ENCODE measurements around the gene LDAH.

LDAH gene

DNA sequence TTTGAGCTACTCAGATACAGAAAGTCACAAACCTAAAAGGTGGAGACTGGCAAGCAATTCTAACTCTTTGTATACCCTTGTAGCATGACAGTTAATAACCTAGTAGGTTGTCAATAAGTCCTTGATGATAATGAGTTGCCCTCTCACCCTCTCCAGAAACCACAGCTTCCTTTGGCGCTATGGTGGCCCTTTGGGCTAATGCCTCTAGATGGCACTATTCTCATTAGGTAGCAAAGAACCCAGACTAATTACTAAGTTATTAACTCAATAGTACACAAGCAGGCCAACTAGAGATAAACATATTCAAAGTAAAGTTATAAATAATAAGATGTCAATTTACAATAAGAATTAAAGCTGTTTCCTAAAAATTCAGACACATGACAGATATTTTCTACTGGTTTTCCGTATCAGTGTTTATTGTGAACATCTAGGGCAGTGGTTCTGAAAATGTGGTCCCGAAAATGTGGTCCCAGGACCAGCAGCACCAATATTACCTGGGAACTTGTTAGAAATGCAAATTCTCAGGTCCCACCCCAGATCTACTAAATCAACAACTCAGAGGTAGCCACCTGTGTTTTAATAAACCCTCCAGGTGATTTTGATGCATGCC, 41.1 kb downstream of the LDAH start:
- DNase-seq (ENCODE audit: low spot score): no peak

DNA sequence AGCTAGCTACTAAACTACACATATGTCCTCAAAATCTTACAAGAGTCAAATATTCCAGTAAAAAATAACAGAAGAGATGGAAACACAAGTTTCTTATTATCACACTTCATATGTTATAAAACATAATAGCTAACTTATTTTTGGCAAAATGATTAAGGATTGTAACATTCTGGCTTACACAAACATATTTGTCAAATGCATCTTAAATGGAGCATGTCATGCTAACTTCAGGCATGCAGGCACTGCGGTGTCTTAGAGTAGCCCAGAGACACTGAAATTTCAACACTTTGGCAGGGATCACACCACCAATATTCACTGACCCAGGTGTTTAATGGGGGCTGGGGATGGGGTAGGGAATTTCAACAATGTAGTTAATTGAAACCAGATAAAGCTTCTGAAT, 51.6 kb downstream of the LDAH start:
- no peak for DNase-seq (ENCODE audit: low spot score)

DNA sequence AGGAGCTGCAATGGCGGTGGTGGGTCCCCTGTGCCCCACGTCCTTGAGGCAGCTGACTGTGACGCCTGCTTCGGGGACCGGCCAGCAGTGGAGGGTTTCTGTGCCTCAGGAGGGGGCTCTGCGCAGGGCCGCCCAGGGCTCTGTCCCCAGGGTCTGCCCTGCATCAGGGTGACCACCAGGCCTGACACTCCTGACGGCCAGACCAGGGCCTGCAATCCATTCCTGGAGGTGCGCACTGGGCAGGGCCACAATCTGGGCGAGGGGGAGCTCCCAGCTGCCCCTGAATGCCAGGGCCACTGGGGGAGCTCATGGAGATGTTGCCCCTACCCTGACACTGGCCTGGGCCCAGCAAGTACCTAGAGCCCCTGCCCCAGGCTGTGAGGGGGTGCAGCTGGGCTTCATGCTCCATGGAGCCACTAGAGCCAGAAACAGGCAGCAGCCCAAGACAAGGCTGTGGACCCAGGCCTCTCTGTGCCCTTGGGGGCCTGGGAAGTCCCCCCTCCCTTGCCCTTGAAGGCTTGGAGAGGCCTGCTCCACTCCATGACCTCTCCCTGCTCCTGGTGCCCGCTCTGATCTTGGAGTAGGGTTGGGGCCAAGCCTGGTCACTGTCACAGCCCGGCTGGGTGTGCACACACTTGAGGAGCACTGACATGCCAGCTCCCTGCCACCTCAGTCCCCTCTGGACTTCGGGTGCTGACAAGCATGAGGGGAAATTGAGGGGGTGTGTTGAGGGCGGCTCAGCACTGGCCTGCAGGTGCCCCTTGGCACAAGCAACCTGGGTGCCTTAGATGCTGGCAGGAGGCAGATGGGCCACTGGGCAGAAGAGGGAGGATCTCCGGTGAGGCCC, 55.9 kb downstream of the LDAH start:
- no peak for DNase-seq (ENCODE audit: low spot score)

DNA sequence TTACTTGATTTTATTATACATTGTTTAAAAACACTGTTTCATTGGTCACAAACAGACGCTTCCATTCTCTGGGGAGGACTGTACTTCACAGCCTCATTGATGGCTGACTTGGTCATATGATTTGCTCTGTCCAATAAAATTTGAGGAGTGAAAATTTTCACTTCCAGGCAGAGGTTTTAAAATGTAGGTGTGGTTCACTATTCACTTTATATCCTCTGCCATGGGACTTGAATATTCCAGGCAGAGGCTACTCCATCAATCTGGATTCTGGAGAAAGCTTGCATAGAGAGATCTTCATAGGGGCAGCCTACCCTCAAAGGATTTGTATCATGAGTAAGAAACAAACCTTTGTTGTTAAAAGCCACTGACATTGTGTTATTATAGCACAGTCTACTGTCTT, 56.7 kb downstream of the LDAH start:
- no peak for DNase-seq (ENCODE audit: low spot score)

DNA sequence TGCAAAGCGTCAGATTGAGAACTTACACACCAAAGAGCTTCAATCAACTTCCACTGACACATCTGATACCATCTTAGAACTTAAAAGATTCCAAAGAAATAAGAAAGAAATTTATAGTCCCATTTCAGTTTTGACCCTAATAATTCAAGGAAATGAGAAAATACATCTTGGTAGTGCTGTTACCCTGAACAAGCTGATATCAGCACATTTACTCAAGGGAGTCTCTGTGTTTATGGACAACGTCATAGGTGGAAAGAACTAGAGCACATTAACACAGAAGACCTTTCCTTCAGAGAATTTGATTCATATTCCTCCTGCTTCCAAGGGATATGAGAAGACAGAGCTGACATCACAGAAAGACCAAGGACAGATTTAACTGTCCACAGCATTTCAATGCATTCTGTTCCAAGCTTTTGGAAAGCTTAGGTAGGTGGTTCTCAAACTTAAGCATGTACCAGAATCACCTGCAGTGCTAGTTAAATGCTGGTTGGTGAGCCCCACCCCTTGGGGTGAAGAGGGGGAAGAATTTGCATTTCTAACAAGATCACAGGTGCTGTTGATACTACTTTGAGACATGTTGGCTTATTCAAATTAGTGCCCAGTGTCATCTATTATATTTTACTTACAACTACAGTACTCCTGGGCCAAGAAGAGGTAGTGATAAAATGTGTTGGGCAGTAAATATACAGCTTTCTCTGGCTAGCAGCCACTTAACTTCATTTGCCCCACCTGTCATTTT, 59.8 kb downstream of the LDAH start:
- no peak for DNase-seq (ENCODE audit: low spot score)

DNA sequence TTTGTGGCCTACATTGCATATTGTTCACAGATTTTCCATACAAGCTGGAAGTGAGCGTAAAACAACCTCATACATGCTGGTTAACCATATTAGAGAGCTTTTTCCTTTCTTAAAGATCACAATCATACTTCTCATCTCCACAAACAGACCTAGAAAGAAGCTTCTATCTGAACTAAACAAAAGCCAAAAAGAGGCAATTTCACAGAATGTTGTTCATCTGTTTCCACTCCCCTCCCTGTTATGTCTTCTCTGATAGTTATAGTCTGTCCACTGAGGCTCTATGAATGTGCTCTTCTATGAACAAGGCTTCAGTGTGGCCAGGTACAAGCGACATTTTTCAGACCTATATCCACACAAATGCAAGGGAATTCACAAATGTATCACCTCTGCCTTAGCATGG, 63.4 kb downstream of the LDAH start:
- no peak for DNase-seq (ENCODE audit: low spot score)

DNA sequence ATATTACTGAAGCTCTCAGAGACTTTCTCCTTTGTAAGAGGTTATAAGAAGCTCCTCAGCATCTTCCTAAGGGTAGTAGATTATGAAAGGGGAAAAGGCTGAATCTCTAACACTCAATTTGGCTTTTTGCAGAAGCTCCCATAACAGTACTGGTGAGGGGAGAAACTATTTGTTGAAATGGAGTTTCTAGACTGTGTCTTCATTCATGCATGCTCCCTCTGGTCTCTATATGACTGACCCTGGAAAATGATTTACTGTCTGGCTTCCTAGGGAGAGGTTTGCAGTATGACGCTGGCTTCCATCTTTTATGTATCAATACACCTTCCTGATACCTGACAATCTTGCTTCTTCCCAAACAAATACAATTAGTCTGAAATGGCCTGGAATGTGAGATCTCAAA, 63.9 kb downstream of the LDAH start:
- DNase-seq (ENCODE audit: low spot score): no peak

DNA sequence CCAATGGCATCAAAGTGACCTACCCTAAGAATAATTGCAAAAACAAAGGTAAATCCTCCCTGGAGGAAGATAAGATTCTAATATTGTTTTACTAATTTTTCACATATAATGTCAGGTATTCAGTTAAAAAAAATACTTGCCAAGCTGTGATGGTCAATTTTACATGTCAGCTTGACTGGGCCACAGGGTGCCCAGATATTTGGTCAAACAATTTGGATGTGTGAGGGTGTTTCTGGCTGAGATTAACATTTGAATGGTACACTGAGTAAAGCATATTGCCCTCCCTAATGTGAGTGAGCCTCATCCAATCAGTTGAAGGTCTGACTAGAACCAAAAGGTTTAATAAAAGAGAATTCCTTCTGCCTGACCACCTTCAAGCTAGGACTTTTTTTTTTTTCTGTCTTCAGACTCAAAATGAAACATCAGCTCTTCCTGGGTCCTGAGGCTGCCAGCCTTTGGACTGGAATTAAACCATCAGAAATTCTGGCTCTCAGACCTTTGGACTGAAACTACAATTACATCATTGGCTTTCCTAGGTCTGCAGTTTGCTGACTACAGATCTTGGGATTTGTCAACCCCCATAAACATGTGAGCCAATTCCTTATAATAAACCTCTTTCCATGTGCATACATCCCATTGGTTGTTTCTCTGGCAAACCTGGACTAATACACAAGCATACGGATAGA, 65.4 kb downstream of the LDAH start:
- no peak for DNase-seq (ENCODE audit: low spot score)

DNA sequence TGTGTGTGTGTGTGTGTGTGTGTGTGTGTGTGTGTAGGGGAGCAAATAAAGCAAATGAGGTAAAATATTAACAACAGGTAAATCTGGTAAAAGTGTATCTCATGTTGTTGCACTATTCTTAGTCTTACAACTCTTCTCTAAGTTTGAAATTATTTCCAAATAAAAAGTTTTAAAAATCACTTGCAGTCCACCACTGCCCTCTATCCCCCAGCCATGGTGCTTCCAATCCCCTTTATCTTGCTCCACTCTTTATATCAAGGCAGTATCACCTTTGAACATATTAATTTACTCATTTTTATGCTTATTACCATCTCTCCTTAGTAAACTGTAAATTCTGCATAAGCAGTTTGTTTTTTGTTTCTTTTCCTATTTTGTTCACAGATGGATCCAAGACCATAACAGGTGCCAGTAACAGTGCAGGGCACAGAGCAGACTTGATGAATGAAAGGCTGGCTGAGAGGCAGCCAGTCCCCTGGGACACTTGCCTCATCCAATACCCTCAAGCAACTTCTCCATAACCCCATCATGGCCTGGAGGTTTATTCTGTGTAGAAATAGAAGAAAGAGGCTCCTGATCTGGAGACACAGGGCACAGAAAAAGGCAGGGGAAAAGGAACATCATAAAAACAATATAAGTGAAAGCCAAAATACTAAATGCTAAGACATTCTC, 67.6 kb downstream of the LDAH start:
- DNase-seq (ENCODE audit: low spot score): no peak

DNA sequence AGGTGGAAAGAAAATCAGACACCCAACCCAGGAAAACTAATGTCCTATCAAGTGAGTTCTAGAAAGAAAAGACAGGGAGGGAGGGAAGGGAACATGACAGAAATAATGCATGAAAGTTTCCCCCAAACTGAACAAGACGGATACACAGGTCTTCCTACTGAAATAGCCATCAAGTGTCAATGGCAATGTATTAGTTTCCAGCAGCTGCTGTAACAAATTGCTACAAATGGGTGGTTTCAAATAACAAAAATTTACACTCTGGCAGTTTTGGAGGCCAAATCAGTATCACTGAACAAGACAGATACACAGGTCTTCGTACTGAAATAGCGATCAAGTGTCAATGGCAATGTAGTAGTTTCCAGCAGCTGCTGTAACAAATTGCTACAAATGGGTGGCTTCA, 70.6 kb downstream of the LDAH start:
- no peak for DNase-seq (ENCODE audit: low spot score)

DNA sequence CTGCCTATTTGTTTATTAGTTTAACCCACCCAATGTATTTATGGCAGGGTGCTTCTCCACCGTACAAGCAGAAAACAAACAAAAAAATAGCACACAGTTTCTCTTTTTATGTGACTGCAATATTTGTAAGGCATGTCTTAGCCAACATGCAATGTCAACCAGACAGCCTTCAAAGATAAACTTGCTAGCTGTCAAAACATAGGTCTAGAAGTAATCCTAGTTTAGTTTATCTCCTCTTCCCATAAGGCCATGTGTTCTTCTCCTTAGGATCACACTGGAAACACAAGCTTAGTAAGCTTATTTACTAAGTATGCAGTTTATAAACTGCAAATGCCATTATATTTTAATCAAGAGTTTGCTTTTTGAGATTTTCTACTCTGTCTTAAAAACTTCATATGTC, 75.6 kb downstream of the LDAH start:
- DNase-seq (ENCODE audit: low spot score): no peak

DNA sequence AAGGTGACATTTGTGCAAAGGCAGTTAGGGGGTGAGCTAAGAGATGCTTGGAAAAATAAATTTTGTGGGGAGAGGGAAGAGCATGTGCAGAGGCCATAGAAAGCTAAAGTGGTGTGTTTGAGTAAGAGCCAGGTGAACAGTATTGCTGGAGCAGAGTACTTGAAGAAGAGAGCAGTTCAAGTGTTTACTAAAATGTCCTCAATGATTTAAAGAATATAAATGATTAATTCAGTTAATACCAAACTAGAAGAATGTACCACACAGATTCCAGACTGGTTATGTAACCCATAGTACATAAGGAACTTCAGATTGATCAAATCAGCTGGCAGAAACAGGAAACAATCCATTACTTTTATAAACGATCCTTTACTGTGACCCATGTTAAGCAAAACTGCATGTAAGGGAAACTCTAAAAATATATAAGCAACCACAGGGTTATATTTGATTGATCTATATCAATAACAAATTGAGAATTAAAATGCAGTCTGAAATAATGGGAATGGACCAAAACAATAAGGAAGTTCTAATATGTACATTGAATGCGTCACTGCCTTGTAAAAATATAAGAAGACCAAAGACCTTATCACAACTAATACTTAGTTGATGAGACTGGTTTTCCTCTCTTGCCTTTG, 76.9 kb downstream of the LDAH start:
- DNase-seq (ENCODE audit: low spot score): no peak

DNA sequence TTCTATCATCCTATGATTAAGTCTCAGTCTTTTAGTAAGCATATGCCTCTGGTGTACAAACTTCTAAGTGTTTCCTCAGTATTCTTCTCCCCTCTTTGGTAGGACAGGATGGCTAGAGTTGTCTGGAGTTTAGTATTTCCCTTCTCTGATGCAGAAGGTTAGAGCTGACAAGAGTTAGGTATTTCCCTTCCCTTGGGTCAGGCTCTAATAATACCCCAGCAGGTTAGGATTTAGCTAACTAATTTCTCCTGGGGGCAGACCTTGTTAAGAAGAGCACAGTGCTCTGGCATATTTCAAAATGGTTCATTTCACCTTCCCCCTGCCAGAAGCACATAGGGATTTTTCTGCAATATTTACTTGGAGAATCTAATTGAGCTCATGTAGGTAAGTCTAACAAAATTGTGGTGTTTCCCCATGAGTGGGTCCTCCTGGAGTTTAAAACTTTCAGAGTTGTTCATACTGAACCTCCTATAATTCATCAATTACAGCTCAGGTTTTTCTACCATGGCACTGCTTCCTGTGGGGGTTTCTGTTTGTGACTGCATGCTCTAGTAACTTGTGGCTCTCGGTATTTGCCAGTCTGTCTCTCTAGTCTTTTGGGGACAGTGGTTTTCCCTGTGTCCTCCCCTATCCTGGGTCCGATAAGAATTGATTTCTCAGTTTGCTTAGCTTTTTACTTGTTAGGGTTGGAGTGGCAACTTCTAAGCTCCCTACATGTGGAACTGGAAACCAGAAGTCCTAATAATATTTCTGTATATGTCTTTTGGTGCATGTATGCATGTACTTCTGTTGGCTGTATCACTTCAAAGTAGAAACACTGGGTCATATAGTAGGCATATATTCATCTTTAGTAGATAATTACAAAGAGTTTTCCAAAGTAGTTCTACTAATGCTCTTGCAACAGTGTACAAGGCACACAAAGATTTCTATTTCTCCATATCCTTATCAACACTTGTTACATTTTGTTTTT, 78.2 kb downstream of the LDAH start:
- DNase-seq (ENCODE audit: low spot score): no peak

DNA sequence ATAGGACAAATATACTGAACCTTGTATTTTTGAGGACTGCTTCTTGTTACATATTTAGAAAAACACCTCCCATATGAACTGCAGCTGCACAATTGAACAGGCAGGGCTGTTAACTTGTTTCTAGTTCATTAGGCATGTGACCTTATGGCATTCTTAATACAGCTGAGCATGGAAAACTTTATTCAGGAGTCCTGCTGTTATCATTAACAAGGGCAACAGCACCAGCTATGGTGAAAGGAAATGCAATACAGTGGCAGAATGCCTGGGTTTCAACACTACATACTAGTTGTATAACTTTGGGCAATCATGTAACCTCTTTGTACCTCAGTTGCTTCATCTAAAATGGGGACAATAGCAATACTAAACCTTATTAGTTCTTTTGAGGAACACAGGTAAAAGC, 84.1 kb downstream of the LDAH start:
- DNase-seq (ENCODE audit: low spot score): no peak

DNA sequence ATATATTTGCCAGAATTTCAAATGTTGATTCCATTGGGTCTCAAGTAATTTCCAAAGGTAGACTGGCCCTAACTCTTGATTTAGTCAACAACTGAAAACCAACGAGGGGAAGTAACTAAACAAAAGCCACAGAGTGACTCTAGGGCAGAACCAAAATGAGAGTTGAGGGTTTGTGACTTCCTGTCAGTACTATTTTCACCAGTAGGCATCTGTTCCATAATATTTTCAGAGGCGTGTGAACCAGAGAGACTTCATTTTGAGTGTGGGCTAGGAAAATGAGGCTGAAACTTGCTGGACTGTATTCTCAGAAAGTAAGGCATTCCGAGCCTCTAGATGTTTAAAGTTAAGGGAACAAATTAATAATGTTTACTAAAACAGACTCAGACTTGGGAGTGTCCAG, 85.4 kb downstream of the LDAH start:
- DNase-seq (ENCODE audit: low spot score): no peak

DNA sequence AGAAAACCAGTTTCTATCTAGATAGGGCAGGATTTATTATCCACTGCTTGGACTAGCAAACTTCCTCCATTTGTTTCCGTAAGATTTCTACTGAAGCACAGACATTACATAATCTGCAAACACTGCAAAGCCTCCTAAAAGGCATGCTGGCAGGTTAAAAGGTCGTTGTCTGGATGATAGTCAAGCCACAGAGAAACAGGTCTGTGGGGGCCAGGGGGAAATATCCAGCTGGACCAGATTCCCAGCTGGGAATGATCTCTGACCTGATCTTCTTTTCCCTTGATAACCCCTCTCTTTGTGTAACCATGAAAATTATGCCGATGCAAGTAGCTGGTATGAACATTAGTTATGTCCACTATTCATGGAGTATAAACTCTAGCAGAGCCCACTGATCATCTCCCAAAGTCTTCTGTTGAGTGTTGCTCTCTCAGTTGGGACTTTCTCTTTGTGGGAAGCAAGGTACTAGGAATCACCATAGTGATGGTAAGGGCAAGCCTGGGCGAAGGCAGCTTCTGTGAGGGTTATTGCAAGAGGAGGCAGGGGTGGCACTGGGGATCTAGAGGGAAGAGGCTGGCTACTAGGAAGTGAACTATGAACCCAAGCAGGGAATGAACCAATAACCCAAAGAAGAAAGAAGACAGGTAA, 94.7 kb downstream of the LDAH start:
- no peak for DNase-seq (ENCODE audit: low spot score)

DNA sequence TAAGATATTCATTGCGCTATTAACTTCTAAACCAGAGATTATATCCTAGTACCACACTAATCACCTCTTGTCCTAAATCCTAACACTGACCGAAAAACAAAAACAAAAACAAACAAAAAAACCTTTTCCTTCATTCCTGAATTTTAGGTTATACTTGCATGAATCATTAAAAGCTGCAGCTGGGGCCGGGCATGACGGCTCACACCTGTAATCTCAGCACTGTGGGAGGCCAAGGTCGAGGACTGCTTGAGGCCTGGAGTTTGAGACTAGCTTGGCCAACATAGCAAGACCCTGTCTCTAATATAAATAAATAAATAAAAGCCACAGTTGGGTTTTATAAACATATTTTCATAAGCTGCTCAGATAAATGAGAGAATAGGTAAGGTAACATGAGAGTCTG, 96.0 kb downstream of the LDAH start:
- DNase-seq (ENCODE audit: low spot score): no peak

DNA sequence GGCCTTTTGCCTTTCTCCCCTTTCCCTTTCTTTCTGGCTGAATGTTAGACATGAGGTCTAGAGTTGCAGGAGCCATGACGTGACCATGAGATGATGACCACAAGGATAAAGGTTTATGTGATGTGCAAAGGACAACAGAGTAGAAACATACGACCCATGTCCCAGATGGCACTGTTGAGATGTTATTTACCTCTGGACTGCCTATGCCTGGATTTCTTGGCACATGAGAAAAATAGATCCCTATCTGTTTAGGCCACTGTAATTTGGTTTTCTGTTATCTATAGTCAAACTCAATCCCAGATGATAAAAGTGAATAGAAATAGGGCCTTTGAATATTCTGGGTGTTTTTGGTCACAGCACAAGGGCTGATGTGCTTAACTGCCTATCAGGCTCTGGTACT, 97.1 kb downstream of the LDAH start:
- no peak for DNase-seq (ENCODE audit: low spot score)

DNA sequence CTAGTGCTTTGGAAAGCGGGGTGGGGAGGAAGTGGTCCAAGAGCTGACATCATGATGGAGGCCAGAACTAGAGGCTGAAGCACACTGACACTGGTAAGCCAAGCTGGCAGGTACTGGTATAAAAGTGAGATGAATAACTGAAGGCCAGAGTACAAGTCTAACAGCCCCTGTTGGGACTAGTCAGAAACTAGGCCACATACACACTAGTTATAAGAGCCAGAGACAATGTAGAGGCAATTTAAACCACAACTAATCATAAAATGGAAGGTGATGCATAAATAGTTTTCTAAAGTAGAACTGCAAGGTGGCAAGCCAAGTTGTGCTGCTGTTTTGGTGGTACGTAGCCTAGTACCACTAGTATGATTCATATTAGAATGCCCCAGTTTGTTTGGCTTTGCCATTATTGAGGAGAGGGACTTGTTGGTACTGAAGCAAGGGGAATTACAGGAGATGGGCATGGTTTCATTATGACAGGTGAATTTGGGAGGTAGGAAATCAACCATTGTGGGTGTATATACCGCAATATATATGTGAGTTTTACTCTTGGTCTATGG, 98.3 kb downstream of the LDAH start:
- no peak for DNase-seq (ENCODE audit: low spot score)

DNA sequence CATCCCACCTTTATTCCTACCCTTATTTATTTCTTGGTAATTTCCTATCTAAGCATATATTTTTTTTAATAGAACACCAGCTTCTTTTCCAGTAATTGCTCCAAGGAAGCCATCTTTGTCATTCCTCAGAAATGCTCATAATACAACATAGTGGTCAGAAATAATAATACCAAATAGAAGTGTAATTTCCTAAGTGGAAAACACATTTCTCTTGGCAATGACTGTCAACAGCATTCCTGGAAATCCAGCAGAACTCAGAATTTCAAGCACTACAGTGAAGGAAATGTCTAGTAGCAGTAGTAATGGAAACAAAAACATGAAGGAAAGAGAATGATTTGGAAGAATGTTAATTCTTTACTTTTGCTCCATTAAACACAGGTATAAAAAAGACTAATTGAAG, 99.4 kb downstream of the LDAH start:
- DNase-seq (ENCODE audit: low spot score): no peak
